ENCODE measurements around the gene CCDC6. TPM values are rescaled to one million over a fixed set of nuclear protein-coding genes. Genes with fewer than 3 reads are reported as not detected.
"Not testable (repeated sequence)": the region's sequence is repeated elsewhere in the genome, so short reads cannot be mapped to it uniquely, and the experiment has no call there.

Gene CCDC6
- total and polyA plus RNA-seq, 9 donors = 12.2 to 46.8 (median 34.1) TPM

DNA sequence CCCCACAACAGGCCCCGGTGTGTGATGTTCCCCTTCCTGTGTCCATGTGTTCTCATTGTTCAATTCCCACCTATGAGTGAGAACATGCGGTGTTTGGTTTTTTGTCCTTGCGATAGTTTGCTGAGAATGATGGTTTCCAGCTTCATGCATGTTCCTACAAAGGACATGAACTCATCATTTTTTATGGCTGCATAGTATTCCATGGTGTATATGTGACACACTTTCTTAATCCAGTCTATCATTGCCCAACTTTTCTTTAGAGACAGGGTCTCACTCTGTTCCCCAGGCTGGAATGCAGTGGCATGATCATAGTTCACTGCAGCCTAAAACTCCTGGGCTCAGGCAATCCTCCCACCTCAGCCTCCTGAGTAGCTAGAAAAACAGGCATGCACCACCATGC is 120.9 kb downstream of the CCDC6 start:
- H3K4me3 ChIP-seq; intact Hi-C loops (cut with DNase I); H3K9me3 ChIP-seq; H3K36me3 ChIP-seq; H3K27ac ChIP-seq; H3K27me3 ChIP-seq; DNase-seq; H3K4me1 ChIP-seq (ENCODE audit: insufficient read depth): not testable (repeated sequence)
- WGBS, 3 donors = 97 to 98% (median 97%) methylated on average over 2 to 3 of the region's 3 CpGs

- no peaks in the 10 kb centered on the region for H3K27me3 ChIP-seq
These were observed 124.8 kb downstream of the CCDC6 start for GRCh38 chr10:59781511-59781910.

DNA sequence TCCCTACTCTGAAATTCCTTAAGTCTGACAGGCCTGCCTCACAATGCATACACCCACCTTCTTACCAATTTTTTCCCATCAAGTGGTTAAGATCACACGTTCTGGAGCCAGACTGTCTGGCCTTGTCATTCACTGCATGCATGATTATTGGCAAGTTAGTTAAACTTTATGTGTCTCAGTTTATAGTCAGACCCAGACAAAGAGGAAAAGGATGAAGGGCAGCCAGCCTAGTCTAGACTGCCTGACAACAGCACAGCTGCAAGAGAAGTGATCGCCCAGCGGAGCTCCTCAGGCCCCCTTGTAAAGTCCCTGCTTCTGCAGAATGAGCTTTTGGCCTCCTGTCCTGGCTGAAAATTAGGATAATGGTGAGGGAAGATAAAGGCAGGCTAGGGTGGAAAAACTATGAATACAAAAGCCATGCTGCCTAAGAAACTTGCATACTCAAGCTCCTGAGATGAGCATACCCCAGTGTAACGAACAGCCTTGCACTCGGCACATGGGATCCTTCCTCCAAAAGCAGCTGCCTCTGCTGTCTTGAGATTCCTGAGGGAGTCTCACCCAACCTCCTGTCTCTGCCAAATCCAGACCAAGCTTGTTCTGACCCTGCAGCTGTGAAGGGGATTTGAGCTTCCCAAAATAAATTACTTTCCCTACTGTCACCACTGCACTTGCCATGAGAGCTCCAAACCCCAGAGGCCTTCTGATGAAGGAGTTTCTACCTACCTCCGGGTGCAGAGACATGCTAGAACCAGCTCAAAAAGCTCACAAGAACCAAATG is 126.4 kb downstream of the CCDC6 start:
- peaks cover 4% of the 10 kb centered on the region for H3K4me1 ChIP-seq (ENCODE audit: insufficient read depth)
- DNase-seq = no peak
- no peaks in the 10 kb centered on the region for H3K27me3 ChIP-seq
- intact Hi-C loops (cut with DNase I) = no loop called here
- H3K36me3 ChIP-seq = no peaks in the 10 kb centered on the region
- TF ChIP-seq EP300 (IDR thresholded peaks at IDR 0.05) = no peak
- H3K4me3 ChIP-seq = no peak overlapping the region
- H3K27ac ChIP-seq = no peak overlapping the region
- H3K9me3 ChIP-seq = no peaks in the 10 kb centered on the region
- 38 to 43% (median 43%) methylated on average over 6 of the region's 6 CpGs for WGBS, 3 donors

More at GRCh38 chr10:59781511-59781910, 124.8 kb downstream of the CCDC6 start:
- peaks cover 7% of the 10 kb centered on the region for H3K4me1 ChIP-seq (ENCODE audit: insufficient read depth)
- intact Hi-C loops (cut with DNase I) = no loop called here
- no peak overlapping the region for H3K4me3 ChIP-seq
- 94 to 97% (median 95%) methylated on average over 8 of the region's 8 CpGs for WGBS, 3 donors
- TF ChIP-seq POLR2A (IDR thresholded peaks at IDR 0.05) = no peak
- TF ChIP-seq CTCF (IDR thresholded peaks at IDR 0.05) = no peak
- no peak for TF ChIP-seq EP300 (IDR thresholded peaks at IDR 0.05)
- H3K36me3 ChIP-seq = no peaks in the 10 kb centered on the region
- H3K9me3 ChIP-seq = no peaks in the 10 kb centered on the region
- no peak for DNase-seq
- H3K27ac ChIP-seq = no peak overlapping the region

DNA sequence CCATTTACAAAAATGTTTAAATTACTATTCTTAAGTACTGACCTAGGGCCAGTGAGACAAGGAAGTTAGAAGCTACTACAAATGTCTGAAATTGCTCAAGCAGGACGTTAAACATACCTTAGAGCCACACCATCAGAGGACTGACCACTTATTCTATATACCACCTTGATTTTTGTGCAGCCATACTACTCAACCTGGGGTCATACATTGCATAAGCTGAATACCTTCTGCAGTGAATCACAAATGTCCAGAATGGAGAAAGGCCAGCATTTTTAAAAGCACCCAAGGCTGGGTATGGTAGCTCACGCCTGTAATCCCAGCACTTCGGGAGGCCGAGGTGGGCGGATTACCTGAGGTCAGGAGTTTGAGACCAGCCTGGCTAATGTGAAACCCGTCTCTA is 131.9 kb downstream of the CCDC6 start:
- Histone ChIP-seq H3K4me3 (no peak overlapping the region), H3K36me3 (no peaks in the 10 kb centered on the region), H3K4me1 (ENCODE audit: insufficient read depth) (no peaks in the 10 kb centered on the region), H3K27me3 (no peaks in the 10 kb centered on the region), H3K27ac (no peak overlapping the region), H3K9me3 (no peaks in the 10 kb centered on the region)
- 94 to 97% (median 97%) methylated on average over 6 of the region's 6 CpGs for WGBS, 3 donors
- DNase-seq = no peak
- intact Hi-C loops (cut with DNase I) = no loop called here
- TF ChIP-seq CTCF (IDR thresholded peaks at IDR 0.05) (no peak), POLR2A (IDR thresholded peaks at IDR 0.05) (no peak)

DNA sequence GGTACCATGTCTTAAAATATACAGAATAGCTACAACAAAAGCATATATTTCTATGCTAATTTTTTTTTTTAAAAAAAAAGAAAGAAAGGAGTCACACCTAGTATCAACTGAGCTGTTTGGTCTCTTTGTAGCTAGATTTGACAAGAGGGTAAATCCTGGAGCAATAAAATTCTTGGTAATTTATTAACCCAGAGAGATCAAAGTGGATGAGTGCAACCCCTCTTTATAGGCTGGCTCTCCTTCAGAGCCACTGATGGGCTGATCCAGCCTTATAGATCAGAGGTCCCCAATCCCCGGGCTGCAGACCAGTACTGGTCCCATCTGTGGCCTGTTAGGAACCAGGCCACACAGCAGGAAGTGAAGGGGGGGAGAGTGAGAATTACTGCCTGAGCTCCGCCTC is 133.3 kb downstream of the CCDC6 start:
- H3K9me3 ChIP-seq = no peaks in the 10 kb centered on the region
- H3K4me3 ChIP-seq = no peak overlapping the region
- intact Hi-C loops (cut with DNase I) = no loop called here
- DNase-seq = no peak
- no peaks in the 10 kb centered on the region for H3K27me3 ChIP-seq
- no peaks in the 10 kb centered on the region for H3K4me1 ChIP-seq (ENCODE audit: insufficient read depth)
- 92 to 98% (median 97%) methylated on average over 2 of the region's 2 CpGs for WGBS, 3 donors
- H3K27ac ChIP-seq = no peak overlapping the region
- no peaks in the 10 kb centered on the region for H3K36me3 ChIP-seq
- TF ChIP-seq POLR2A (IDR thresholded peaks at IDR 0.05) = no peak
- TF ChIP-seq CTCF (IDR thresholded peaks at IDR 0.05) = no peak
- no peak for TF ChIP-seq EP300 (IDR thresholded peaks at IDR 0.05)

Measured in ovary (tissue), 9 donors.